NCI-H1048 (cell line): Measurements from ENCODE around the gene CREBRF.
"Not testable (repeated sequence)": the region's sequence is repeated elsewhere in the genome, so short reads cannot be mapped to it uniquely, and the experiment has no call there.

Source experiments
- DNase-seq: peaks from one replicate; lab custom pipeline; 2025; lab: John Stamatoyannopoulos, UW

CREBRF gene

GRCh38 chr5:173035904-173036707, 20.0 kb upstream of the CREBRF start:
- no peak for DNase-seq

GRCh38 chr5:173039188-173039587, 17.0 kb upstream of the CREBRF start:
- no peak for DNase-seq

GRCh38 chr5:173039964-173040363, 16.2 kb upstream of the CREBRF start:
- no peak for DNase-seq

DNA sequence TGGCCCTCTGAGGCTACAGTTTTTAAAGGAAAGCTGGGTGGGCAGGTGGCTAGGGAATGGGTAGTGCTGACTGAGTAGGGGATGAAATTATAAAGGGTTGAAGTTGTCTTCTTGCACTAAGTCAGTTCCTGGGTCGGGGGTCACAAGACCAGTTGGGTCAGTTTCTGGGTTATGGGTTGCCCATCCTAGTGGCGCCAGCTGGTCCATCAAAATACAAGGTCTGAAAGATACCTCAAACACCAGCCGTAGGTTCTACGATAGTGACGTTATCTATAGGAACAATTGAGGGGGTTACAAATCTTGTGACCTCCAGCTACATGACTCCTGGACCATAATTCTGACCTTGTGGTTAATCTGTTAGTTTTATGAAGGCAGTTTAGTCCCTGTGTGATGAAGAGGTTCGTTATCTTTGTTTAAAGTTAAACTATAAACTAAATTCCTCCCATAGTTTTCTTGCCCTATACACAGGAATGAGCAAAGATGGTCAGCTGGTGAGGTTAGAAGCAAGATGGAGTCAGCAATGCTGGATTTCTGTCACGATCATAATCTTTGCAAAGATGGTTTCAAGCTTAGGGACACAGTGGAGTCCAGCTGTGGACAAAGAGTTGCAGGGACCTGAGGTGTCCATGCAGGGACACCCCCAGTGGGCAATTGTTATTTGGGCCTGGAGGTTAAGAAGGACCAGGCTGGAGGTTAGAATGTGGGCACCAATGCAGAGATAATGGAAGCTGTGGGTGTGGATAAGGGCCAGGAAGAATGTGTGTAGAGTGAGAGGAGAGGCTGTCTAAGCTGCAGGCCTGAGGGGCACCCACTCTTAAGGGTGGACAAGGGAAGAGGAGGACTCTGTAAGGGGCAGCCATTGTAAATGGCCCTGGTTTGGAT, 14.0 kb upstream of the CREBRF start:
- DNase-seq = no peak

DNA sequence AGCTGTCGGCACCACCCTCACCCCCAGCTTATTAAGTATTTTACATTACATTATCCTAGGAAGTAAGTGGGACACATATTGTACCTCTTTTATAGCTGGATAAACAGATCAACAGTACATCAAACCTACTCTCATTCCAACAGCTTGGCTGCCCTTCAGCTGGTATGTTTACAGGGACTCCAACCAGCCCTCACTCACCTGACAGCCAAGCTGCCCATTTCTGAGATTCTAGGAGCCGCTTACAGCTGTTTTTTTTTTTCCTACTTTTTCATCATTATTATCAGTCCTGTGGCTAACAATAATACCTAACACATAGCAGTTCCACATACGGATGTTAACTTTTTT, 13.4 kb upstream of the CREBRF start:
- DNase-seq = no peak

DNA sequence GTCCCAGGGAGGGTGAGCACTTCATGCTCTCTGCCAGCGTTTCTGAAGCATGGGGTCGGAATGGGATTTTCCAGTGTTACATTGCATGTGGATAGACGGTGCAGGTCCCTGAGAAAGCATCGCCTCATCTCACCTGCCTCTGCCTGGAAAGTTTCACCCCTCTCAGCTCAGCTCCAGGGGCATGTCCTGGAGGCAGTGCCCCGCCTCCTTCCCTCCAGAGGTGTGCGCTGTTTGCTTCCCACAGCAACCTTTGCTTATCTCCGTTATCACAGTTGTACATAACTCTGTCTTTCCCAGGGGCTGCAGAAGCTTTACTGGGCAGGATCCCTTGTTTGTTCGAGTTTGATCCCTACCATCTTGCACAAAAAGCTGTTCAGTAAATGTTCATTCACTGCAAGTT, 10.7 kb upstream of the CREBRF start:
- DNase-seq = no peak

DNA sequence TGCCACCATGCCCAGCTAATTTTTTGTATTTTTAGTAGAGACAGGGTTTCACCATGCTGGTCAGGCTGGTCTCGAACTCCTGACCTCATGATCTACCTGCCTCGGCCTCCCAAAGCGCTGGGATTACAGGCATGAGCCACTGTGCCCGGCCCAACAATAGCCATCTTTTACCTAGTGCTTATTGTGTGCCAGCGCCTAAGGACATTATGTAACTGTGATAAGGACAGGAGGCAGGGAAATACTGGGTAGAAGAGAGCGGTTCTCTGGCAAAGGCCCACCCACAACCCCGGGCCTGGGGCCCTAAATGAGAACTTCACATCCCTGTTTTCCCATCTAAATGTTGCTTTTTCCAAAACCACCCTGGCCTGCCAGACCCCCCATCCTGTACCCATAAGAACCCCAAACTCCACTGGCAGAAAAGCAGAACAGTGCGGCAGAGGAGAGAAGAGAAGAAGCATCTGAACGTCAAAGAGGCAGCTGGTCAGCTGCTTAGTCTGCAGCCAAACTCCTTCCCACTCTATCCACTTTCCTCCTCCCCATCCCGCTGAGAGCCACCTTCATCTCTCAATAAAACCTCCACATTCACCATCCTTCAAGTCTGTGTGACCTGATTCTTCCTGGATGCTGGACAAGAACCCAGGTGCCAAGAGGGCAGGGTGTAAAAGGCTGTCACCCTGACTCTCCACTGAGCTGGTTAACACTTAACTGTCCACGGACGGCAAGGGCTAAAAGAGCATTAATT, 8.9 kb upstream of the CREBRF start:
- not testable (repeated sequence) for DNase-seq

DNA sequence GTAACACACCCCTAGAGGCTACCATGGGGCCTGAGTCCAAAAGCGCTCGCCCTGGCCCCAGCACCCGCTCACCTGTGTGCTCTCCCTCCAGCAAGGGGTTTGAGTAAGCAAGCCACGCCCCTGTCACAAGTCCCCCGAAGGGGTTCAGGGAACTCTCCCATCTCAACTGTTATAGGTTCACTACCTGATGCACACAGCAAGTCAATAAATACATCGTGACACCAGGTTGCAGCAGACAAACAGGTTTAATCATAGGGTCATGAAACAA, 8.4 kb upstream of the CREBRF start:
- DNase-seq = no peak

GRCh38 chr5:173050791-173051190, 5.4 kb upstream of the CREBRF start:
- DNase-seq = no peak

GRCh38 chr5:173051746-173052145, 4.4 kb upstream of the CREBRF start:
- no peak for DNase-seq

DNA sequence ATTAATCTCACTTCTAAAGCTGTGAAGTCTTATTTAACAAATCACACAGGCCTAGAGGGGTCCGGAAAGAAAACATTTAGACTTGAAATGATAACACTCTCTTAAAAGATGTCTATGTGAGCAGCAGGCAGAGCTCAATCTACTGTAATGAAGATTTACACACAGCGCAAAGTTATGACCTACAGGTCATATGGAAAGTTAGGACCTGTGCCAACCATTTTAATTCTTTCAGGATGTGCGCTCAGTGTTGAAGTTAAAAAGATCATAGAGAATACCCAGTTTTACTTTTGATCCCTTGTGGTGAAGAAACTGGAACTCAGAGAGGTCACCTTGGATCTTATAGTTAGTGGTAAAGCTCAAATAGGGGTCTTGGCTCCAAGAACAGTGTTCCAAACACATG, 3.1 kb upstream of the CREBRF start:
- no peak for DNase-seq

DNA sequence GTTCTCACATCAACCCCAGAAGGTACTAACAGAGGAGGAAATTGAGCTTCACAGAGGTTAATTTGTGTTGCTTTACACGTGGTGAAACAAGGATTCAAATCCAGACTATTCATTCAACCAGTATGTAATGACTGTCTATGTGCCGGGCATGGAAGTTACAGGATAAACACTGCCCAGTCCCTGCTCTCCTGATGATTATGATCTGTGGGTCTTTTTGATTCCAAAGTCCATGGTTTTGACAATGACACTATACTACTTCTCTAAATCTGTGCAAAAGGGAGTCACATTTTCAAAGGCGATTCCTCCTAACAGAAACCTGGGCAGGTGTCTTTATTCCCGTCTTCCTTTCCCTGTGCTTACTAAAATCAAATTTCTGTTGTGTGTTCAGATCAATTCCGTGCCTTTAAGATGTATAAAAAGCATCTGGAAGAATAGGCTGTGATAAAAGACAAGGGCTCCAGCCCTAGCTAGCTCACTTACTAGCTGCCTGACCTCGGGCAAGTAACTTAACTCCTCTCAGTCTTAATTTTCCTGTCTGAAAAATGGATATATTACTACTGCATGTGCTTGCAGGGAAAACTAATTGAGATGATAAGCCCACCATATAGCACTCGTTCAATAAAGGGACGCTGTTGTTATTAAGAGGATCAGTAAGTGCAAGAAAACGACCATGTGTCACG, 970 bp upstream of the CREBRF start:
- no peak for DNase-seq

DNA sequence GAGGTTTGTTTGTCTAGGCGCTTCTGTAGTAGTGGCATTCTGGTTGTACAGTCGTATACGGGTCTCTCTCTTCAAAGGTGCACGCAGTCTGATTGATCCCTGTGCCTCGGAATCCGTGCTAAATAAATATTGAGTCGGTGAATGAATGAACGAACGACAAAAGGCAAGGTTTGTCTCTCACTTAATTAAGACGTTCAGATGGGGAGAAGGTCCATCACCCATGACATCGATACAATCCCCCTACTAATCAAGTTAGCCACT, 500 bp upstream of the CREBRF start:
- no peak for DNase-seq

DNA sequence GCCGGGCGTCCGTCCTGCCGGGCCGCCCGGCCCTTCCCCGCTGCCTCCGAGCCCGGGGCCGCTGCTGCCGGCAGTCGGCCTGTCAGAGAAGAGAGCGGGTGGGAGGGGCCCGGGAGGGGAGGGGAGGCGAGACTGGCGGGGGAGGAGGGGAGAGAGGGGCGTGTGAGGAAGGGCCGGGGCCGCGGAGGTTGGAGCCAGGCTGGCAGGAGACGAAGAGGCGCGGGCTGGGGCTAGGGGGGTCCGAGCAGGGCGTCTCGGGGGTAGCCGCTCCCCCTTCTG, 570 bp downstream of the CREBRF start:
- peak; percentile 73 for DNase-seq

- peak; percentile 93 for DNase-seq
Measured at GRCh38 chr5:173057062-173057924, 1.1 kb downstream of the CREBRF start.

- DNase-seq = no peak
Measured at GRCh38 chr5:173062141-173062540, 6.0 kb downstream of the CREBRF start.

DNA sequence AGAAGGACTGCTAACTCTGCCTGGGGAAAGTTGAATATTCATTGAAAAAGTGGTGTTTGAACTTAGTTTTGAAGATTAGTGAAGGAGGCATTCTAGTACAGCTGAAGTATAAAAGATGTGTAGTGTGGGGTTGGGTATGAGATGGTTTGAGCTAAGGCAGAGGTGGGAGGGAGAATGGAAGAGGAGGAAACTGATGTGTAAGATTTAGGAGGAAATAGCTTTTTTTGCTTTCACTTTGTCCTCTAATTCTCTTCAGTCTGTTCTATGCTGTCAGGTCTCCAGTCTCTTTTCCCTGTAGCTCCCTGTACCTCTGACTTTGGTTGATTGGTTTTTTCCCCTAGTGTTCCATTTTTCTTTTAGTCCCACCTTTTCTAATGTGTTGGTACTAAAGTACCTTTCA, 9.0 kb downstream of the CREBRF start:
- no peak for DNase-seq

DNA sequence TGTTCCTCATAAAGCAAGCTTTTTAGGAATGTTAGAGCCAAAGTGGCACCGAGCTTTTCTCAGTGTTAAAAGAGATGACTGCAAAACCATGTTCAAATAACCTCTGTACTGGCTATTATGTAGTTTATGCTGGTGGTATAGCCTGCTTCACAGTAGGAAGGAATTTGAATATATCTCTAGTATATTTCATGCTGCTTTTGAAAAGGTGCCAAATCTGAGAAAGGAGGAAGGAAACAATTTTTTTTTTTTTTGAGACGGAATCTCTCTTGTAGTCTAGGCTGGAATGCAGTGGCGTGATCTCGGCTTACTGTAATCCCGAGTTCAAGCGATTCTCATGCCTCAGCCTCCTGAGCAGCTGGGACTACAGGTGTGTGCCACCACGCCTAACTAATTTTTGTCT, 13.5 kb downstream of the CREBRF start:
- no peak for DNase-seq

GRCh38 chr5:173075137-173075843, 19.1 kb downstream of the CREBRF start:
- no peak for DNase-seq

DNA sequence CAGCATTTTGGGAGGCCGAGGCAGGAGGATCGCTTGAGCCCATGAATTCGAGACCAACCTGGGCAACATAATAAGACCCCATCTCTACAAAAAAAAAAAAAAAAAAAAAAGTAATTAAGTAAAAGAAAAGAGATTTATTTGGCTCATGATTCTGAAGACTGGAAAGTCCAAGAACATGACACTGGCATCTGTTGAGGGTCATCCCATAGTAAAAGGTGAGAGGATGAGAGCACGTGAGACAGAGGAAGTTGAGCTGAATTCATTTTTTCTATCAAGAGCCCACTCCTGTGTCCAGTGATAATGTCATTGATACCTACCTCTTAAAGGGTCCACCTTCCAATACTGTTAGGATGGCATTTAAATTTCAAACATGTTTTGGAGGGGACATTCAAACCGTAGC, 19.8 kb downstream of the CREBRF start:
- DNase-seq = no peak

DNA sequence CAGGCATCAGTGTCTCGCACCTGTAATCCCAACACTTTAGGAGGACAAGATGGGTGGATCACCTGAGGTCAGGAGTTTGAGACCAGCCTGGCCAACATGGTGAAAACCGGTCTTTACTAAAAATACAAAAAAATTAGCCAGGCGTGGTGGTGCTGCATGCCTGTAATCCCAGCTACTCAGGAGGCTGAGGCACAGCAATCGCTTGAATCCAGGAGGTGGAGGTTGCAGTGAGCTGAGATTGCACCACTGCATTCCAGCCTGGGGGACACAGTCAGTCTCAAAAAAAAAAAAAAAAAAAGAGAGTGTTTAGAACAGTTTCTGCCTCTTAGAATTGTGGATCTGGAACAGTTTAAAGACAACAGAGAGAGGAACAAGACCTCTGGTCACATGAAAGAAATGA, 20.3 kb downstream of the CREBRF start:
- not testable (repeated sequence) for DNase-seq
